HG03439 (cell line): ENCODE results near the gene PROSER1.
"Not testable (repeated sequence)": the region's sequence is repeated elsewhere in the genome, so short reads cannot be mapped to it uniquely, and the experiment has no call there.

ENCODE experiments used
- ATAC-seq: cut with Tn5 transposase; IDR thresholded peaks from one replicate; pipeline ENCODE4 v1.9.1; 2021; ENCODE audit warnings: mild to moderate bottlenecking, moderate library complexity; ENCODE audit not compliant: unreplicated experiment

PROSER1 gene

DNA sequence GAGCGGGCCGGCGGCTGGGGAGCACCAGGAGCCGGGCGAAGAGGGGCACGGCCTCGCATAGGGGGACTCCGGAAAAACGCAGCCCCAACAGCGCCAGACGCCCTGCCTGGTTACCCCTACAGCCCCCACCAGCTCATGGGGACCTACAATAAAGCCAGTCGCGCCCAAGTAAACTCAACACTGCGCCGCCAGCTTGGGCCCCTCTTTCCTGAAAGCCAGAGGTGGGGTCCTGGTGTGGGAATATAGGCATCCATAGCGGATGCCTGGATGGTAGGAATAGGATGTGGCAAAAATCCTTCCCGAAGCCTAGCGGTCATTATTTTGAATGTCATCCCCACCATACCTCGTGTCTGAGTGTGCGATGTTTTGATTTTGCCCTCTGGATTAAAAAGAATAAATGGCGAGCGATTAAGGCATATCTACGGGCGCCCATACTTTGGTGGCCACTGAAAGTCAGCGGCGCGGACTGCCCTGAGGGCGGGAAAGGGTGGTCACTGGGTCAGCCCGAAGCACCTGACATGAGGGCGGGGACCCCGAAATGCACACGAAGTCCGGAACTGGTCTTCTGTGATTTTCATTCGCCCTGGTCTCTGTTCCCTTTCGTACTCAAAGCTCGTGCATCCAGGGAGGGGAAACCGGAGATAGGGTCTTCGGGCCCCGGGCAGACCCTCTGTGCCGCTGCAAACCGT, at the start of gene PROSER1, which contains the start of gene NHLRC3:
PROSER1 (minus strand) TSS at position 210 of the 689 bp plus-strand sequence. CDS start 847 bp downstream, outside the sequence.
NHLRC3 (plus strand) TSS at position 577 of the 689 bp plus-strand sequence. CDS start 184 bp downstream, outside the sequence.
- peak; percentile 81 for ATAC-seq

GRCh38 chr13:39086251-39086945, 48.5 kb upstream of the PROSER1 start:
- ATAC-seq: not testable (repeated sequence)

- ATAC-seq: no peak
These were observed 36.1 kb upstream of the PROSER1 start for GRCh38 chr13:39073983-39074382.

DNA sequence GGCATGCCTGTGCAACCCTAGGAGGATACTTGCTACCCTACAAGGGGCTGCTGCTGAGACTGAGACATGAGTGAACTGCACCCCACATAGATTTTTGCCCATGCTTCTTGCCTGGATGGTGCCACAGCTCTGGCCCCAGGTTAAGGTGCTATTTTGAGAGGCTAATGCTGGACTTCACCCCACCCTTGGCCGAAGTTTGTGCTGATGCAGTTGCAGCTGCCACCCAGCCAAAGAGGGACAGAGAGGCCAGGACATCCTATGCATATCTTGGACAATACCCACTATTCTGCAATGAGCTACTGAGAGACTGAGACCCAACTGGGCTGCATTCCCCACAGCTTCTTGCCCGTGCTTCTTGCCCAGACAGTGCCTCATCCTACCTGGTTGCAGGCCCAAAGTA, 35.0 kb upstream of the PROSER1 start:
- ATAC-seq: no peak

DNA sequence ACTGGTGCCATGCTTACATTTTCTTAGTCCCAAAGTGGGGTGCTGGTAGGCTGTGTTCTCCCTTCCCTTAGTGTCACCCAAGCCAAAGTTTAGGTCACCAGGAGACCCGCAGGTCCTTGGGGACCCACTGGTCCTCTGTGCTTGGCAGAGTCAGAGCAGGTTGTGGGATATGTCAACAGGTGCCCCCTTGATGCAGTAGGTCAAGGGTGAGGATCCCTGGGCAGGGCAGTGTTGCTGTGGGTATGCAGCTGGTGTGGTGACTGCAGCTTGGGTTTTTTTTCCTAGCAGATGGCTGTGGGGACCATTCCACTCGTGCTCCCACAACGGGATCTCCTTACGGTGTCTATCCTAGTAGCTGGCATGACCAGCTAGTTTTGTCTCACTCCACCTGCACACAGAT, 24.1 kb upstream of the PROSER1 start:
- no peak for ATAC-seq

- ATAC-seq: no peak
These were observed 20.2 kb upstream of the PROSER1 start for GRCh38 chr13:39058040-39058439.

- ATAC-seq: no peak
These were observed 18.1 kb upstream of the PROSER1 start for GRCh38 chr13:39056018-39056417.

GRCh38 chr13:39054112-39054511, 16.2 kb upstream of the PROSER1 start:
- ATAC-seq: no peak

DNA sequence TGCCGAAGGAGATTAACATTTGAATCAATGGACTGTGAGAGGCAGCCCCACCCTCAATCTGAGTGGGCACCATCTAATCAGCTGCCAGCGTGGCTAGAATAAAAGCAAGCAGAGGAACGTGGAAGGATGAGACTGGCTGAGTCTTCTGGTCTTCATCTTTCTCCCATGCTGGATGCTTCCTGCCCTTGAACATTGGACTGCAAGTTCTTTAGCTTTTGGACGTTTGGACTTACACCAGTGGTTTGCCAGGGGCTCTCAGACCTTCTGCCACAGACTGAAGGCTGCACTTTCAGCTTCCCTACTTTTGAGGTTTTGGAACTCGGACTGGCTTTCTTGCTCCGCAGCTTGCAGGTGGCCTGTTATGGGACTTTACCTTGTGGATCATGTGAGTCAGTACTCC, 15.1 kb upstream of the PROSER1 start:
- ATAC-seq: no peak

GRCh38 chr13:39051157-39051556, 13.3 kb upstream of the PROSER1 start:
- ATAC-seq: no peak

GRCh38 chr13:39049274-39049673, 11.4 kb upstream of the PROSER1 start:
- ATAC-seq: no peak

- no peak for ATAC-seq
These were observed 10.9 kb upstream of the PROSER1 start for GRCh38 chr13:39048806-39049205.

- ATAC-seq: no peak
These were observed 9.7 kb upstream of the PROSER1 start for GRCh38 chr13:39047560-39047959.

DNA sequence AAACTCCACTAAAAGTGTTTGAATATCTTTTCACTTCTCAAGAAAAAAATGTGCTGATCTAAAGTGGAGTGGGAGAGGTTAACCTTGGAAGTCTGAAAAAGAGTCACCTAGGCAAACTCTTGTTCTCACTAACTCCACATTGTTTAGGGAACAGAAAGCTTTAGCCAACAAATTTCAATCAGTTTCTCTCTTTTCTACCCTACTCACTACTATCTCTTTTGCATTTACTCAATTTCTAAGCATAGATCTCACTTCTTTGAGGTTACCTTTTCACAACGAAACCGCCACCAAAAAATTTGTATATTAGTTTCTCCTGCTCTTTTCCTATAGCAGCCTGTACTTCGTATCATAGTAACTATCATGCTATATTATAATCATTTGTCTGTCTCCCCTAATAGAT, 6.6 kb upstream of the PROSER1 start:
- no peak for ATAC-seq

GRCh38 chr13:39040206-39040605, 2.3 kb upstream of the PROSER1 start:
- ATAC-seq: no peak

GRCh38 chr13:39039041-39039440, 1.2 kb upstream of the PROSER1 start:
- ATAC-seq: no peak

DNA sequence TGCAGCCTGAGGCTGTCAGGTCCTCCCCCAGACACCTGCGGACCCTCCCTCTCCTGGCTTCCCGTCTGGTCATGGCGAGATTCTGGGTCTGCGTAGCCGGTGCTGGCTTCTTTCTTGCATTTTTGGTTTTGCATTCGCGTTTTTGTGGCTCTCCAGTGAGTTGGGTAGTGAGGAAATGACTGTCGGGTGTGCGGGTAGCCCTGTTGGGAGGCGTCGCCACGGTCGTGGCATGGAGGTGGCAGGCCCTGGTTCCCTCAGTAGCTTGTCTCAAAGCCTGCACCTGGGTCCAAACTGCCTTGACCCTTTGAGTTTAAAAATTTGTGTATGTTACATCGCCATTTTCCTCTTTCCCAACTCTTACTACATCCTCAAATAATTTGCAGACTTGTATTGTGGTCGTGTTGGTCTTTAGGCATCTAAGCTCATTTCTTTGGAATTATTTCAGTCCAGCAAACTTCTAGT, 711 bp upstream of the PROSER1 start:
- peak; percentile 38 for ATAC-seq

GRCh38 chr13:39037410-39037879, 444 bp downstream of the PROSER1 start:
- no peak for ATAC-seq

- no peak for ATAC-seq
These were observed 1.7 kb downstream of the PROSER1 start for GRCh38 chr13:39036212-39036611.

DNA sequence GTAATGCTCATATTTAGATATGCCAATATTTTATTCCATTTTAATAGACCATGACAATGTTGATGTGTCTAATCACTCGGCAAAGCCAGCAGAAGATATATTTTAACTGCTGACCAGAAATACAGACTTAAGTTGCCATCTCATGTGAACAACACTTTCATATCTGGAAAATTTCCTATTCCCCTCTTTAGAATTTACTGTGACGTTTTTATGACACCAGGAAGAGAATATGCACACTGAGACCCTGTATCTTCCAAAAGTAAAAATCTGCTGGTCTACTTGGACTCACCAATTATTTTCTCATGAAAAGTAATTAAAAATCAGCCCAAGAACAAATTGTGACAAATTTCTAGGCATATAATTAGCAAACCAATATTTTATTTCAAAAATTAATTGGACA, 2.1 kb downstream of the PROSER1 start:
- ATAC-seq: no peak

GRCh38 chr13:39035204-39035603, 2.7 kb downstream of the PROSER1 start:
- no peak for ATAC-seq

DNA sequence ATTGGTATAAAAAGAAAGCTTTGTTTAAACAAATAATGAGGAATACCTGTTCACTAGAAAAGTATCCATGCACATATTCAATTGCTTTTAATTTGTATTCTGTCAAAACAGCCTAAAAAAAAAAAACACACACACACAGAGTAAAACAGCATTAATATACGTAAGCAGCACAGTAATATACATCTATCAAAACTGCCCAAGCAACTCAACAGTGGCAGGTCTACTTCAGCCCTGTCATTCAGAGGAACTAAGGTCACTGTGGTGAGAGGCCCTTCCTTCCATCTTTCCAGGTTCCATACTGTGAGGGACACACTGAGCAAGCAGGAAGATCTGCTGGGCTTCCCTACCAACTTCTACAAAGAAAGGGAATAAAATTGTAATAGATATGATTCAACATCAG, 3.8 kb downstream of the PROSER1 start:
- ATAC-seq: no peak
